Activated T-cell treated with anti-CD3 and anti-CD28 coated beads, Interleukin-2, amount 50 U/mL, for 72 hours (primary cell): ENCODE results near the gene ENHO. TPM values are rescaled to one million over a fixed set of nuclear protein-coding genes. Genes with fewer than 3 reads are reported as not detected.
A peak's percentile ranks its signal among the peaks of the same experiment; 100 is the strongest.
"Not testable (repeated sequence)": the region's sequence is repeated elsewhere in the genome, so short reads cannot be mapped to it uniquely, and the experiment has no call there.

ENCODE experiments used
- ATAC-seq, 2 donors: fragments of 150-1000 bp; cut with Tn5 transposase; replicated peaks in 1 of 2; 2 replicates each; pipeline ENCODE4 v1.10.0; 2021; ENCODE audit warnings: moderate library complexity in 2 of 2, mild to moderate bottlenecking in 1 of 2
- DNase-seq, 2 donors: peaks; one replicate each; pipeline ENCODE4 v3.0.0; 2021 to 2022; ENCODE audit warnings: mixed read lengths in 1 of 2
- H3K27ac Mint-ChIP-seq: one replicate; pipeline ENCODE4 v1.8.0; 2022; ENCODE audit warnings: mild to moderate bottlenecking, moderate library complexity, mixed read lengths
- H3K27me3 Mint-ChIP-seq: one replicate; pipeline ENCODE4 v1.8.0; 2022; ENCODE audit warnings: low read depth, mixed read lengths
- H3K36me3 Mint-ChIP-seq, 2 donors: one replicate each; pipeline ENCODE4 v1.8.0; 2022; ENCODE audit warnings: mixed read lengths in 2 of 2, mild to moderate bottlenecking in 1 of 2; ENCODE audit not compliant: insufficient read depth in 2 of 2
- H3K4me1 Mint-ChIP-seq: one replicate; pipeline ENCODE4 v1.8.0; 2022; ENCODE audit warnings: low read depth, mixed read lengths
- H3K4me3 Mint-ChIP-seq, 2 donors: one replicate each; pipeline ENCODE4 v1.8.0; 2022; ENCODE audit warnings: mild to moderate bottlenecking in 2 of 2, mixed read lengths in 2 of 2, moderate library complexity in 2 of 2
- H3K9me3 Mint-ChIP-seq, 2 donors: one replicate each; pipeline ENCODE4 v1.8.0; 2022; ENCODE audit warnings: mixed read lengths in 2 of 2
- total RNA-seq, 2 donors: library from RNA; stranded (reverse); gene quantifications; one replicate each; pipeline ENCODE4 v1.2.3, GENCODE V29; 2022

Gene ENHO
- total RNA-seq, 2 donors from 2014 or later: 0.23 TPM; not detected in 1

GRCh38 chr9:34490360-34490759, 32.4 kb downstream of the ENHO start:
- Mint-ChIP-seq H3K4me3 (no peak overlapping the region), H3K27ac (no peak overlapping the region)

GRCh38 chr9:34486572-34486971, 36.2 kb downstream of the ENHO start:
- no peak overlapping the region for H3K4me3 Mint-ChIP-seq
- H3K36me3 Mint-ChIP-seq: no peaks in the 10 kb centered on the region
- H3K27ac Mint-ChIP-seq: no peak overlapping the region
- H3K4me1 Mint-ChIP-seq: peaks cover 7% of the 10 kb centered on the region
- ATAC-seq (no peak), DNase-seq (no peak)
- H3K27me3 Mint-ChIP-seq: peaks cover 33% of the 10 kb centered on the region
- H3K9me3 Mint-ChIP-seq: no peaks in the 10 kb centered on the region

More at GRCh38 chr9:34490360-34490759, 32.4 kb downstream of the ENHO start:
- ATAC-seq: peak; percentile 17 to 33
- peaks cover 7% of the 10 kb centered on the region for H3K4me1 Mint-ChIP-seq
- DNase-seq: no peak
- H3K9me3 Mint-ChIP-seq: peaks cover 0 to 2% of the 10 kb centered on the region in 2 donors
- peaks cover 31% of the 10 kb centered on the region for H3K27me3 Mint-ChIP-seq
- H3K36me3 Mint-ChIP-seq: no peaks in the 10 kb centered on the region

GRCh38 chr9:34485822-34486221, 37.0 kb downstream of the ENHO start:
- no peak for DNase-seq
- Mint-ChIP-seq H3K27me3 (peaks cover 31% of the 10 kb centered on the region), H3K36me3 (no peaks in the 10 kb centered on the region), H3K4me1 (peaks cover 6% of the 10 kb centered on the region), H3K27ac (no peak overlapping the region), H3K4me3 (no peak overlapping the region), H3K9me3 (no peaks in the 10 kb centered on the region)
- ATAC-seq: peak in 1 of 2 donors; percentile 46

GRCh38 chr9:34484678-34485077, 38.1 kb downstream of the ENHO start:
- ATAC-seq (no peak), DNase-seq (no peak)
- Mint-ChIP-seq H3K4me1 (no peaks in the 10 kb centered on the region), H3K9me3 (no peaks in the 10 kb centered on the region), H3K27me3 (peaks cover 26% of the 10 kb centered on the region), H3K36me3 (no peaks in the 10 kb centered on the region), H3K27ac (no peak overlapping the region), H3K4me3 (no peak overlapping the region)

- ATAC-seq, H3K4me3 Mint-ChIP-seq, H3K9me3 Mint-ChIP-seq, H3K36me3 Mint-ChIP-seq, H3K27ac Mint-ChIP-seq, DNase-seq, H3K4me1 Mint-ChIP-seq: not testable (repeated sequence)
- H3K27me3 Mint-ChIP-seq: peaks cover 24% of the 10 kb centered on the region
These were observed 40.0 kb downstream of the ENHO start for GRCh38 chr9:34482746-34483145.

GRCh38 chr9:34481620-34482019, 41.2 kb downstream of the ENHO start:
- ATAC-seq, H3K4me1 Mint-ChIP-seq, DNase-seq, H3K36me3 Mint-ChIP-seq, H3K27ac Mint-ChIP-seq, H3K4me3 Mint-ChIP-seq, H3K9me3 Mint-ChIP-seq: not testable (repeated sequence)
- peaks cover 21% of the 10 kb centered on the region for H3K27me3 Mint-ChIP-seq

GRCh38 chr9:34479431-34479866, 43.3 kb downstream of the ENHO start:
- ATAC-seq: no peak

GRCh38 chr9:34477541-34477940, 45.2 kb downstream of the ENHO start:
- Mint-ChIP-seq H3K4me1 (no peaks in the 10 kb centered on the region), H3K27ac (no peak overlapping the region), H3K36me3 (no peaks in the 10 kb centered on the region)

More at GRCh38 chr9:34479431-34479866, 43.3 kb downstream of the ENHO start:
- no peak for DNase-seq
- Mint-ChIP-seq H3K27me3 (peaks cover 19% of the 10 kb centered on the region), H3K4me1 (no peaks in the 10 kb centered on the region), H3K36me3 (no peaks in the 10 kb centered on the region), H3K9me3 (no peaks in the 10 kb centered on the region), H3K4me3 (no peak overlapping the region), H3K27ac (no peak overlapping the region)

GRCh38 chr9:34475097-34475496, 47.7 kb downstream of the ENHO start:
- ATAC-seq (no peak), DNase-seq (no peak)
- H3K27ac Mint-ChIP-seq: no peak overlapping the region
- H3K9me3 Mint-ChIP-seq: no peaks in the 10 kb centered on the region
- H3K27me3 Mint-ChIP-seq: peaks cover 12% of the 10 kb centered on the region
- no peaks in the 10 kb centered on the region for H3K36me3 Mint-ChIP-seq
- no peak overlapping the region for H3K4me3 Mint-ChIP-seq
- H3K4me1 Mint-ChIP-seq: no peaks in the 10 kb centered on the region

More at GRCh38 chr9:34477541-34477940, 45.2 kb downstream of the ENHO start:
- Mint-ChIP-seq H3K4me3 (no peak overlapping the region), H3K9me3 (no peaks in the 10 kb centered on the region), H3K27me3 (peaks cover 19% of the 10 kb centered on the region)
- DNase-seq (no peak), ATAC-seq (no peak)

Other genes starting within 250 kb of the ENHO start
- gene KIF24, start 193.7 kb downstream of the ENHO start, total RNA-seq: 1 to 10 TPM; 5.8 to 7.4 TPM
- 10 to 100 TPM; 27.2 to 35.3 TPM for gene NUDT2, start 193.4 kb downstream of the ENHO start, total RNA-seq
- 1 to 10 TPM; 1.7 TPM for gene MYORG, start 146.1 kb downstream of the ENHO start, total RNA-seq
- gene FAM219A, start 64.4 kb downstream of the ENHO start, total RNA-seq: 10 to 100 TPM; 15.2 to 18.1 TPM
- under 1 TPM in 1 of 2 donors, not detected in 1; 0.23 TPM for gene DNAI1, start 64.2 kb downstream of the ENHO start, total RNA-seq
- gene CNTFR, start 66.7 kb upstream of the ENHO start, total RNA-seq: not detected
- 10 to 100 TPM; 25.0 to 31.8 TPM for gene RPP25L, start 89.1 kb upstream of the ENHO start, total RNA-seq
- gene DCTN3, start 97.5 kb upstream of the ENHO start, total RNA-seq: 10 to 100 TPM; 75.6 to 79.2 TPM
- gene ARID3C, start 106.1 kb upstream of the ENHO start, total RNA-seq: under 1 TPM; 0.16 to 0.29 TPM
- 10 to 100 TPM; 44.2 to 61.0 TPM for gene SIGMAR1, start 114.8 kb upstream of the ENHO start, total RNA-seq
- 10 to 100 TPM; 61.6 to 67.2 TPM for gene GALT, start 123.7 kb upstream of the ENHO start, total RNA-seq
- gene IL11RA, start 129.2 kb upstream of the ENHO start, total RNA-seq: 10 to 100 TPM; 55.2 to 55.8 TPM
- gene CCL27, start 139.7 kb upstream of the ENHO start, total RNA-seq: 1 to 10 TPM; 1.4 to 3.7 TPM
- not detected for gene CCL19, start 168.3 kb upstream of the ENHO start, total RNA-seq
- not detected for gene CCL21, start 187.1 kb upstream of the ENHO start, total RNA-seq